HG02885 (cell line): ENCODE data around the gene ADGRE3.
"Not testable (repeated sequence)": the region's sequence is repeated elsewhere in the genome, so short reads cannot be mapped to it uniquely, and the experiment has no call there.

Source experiments
- ATAC-seq: cut with Tn5 transposase; IDR thresholded peaks from one replicate; pipeline ENCODE4 v1.9.1; 2021; ENCODE audit warnings: mild to moderate bottlenecking; ENCODE audit not compliant: unreplicated experiment, poor library complexity

ADGRE3 gene

GRCh38 chr19:14606627-14607026, 68.0 kb downstream of the ADGRE3 start:
- ATAC-seq = no peak

GRCh38 chr19:14603990-14604387, 70.7 kb downstream of the ADGRE3 start:
- ATAC-seq = peak; percentile 62

GRCh38 chr19:14599548-14600147, 75.0 kb downstream of the ADGRE3 start:
- ATAC-seq = no peak

GRCh38 chr19:14595558-14595957, 79.1 kb downstream of the ADGRE3 start:
- no peak for ATAC-seq

- ATAC-seq = not testable (repeated sequence)
These were observed 85.2 kb downstream of the ADGRE3 start for GRCh38 chr19:14589433-14589832.

GRCh38 chr19:14585187-14585586, 89.5 kb downstream of the ADGRE3 start:
- ATAC-seq = peak; percentile 68

GRCh38 chr19:14584372-14584771, 90.3 kb downstream of the ADGRE3 start:
- ATAC-seq = not testable (repeated sequence)

GRCh38 chr19:14582894-14583340, 91.7 kb downstream of the ADGRE3 start, which contains the start of gene CLEC17A:
Gene CLEC17A (plus strand): TSS chr19:14583084. CDS start chr19:14583161, 77 bp downstream.
- no peak for ATAC-seq

GRCh38 chr19:14580623-14581237, 93.9 kb downstream of the ADGRE3 start:
- no peak for ATAC-seq

- no peak for ATAC-seq
These were observed 96.7 kb downstream of the ADGRE3 start for GRCh38 chr19:14577885-14578427.

- no peak for ATAC-seq
These were observed 97.4 kb downstream of the ADGRE3 start for GRCh38 chr19:14577264-14577663.

GRCh38 chr19:14576363-14576762, 98.3 kb downstream of the ADGRE3 start:
- no peak for ATAC-seq

GRCh38 chr19:14575428-14575980, 99.1 kb downstream of the ADGRE3 start:
- no peak for ATAC-seq

- peak; percentile 82 for ATAC-seq
These were observed 102.8 kb downstream of the ADGRE3 start, which contains the start of gene NDUFB7 for GRCh38 chr19:14571695-14572490. Gene NDUFB7 (minus strand): TSS chr19:14572066. CDS start chr19:14572000, 66 bp downstream.

- no peak for ATAC-seq
These were observed 103.6 kb downstream of the ADGRE3 start for GRCh38 chr19:14570864-14571527.
